CD4-positive, alpha-beta T cell treated with Interleukin-17A for 4 hours (primary cell): ENCODE measurements around the gene SARS2.
"Not testable (repeated sequence)": the region's sequence is repeated elsewhere in the genome, so short reads cannot be mapped to it uniquely, and the experiment has no call there.

Experiments
- DNase-seq: peaks from one replicate; pipeline ENCODE4 v3.0.0-alpha.2; 2020; ENCODE audit warnings: mixed read lengths

Gene SARS2

DNA sequence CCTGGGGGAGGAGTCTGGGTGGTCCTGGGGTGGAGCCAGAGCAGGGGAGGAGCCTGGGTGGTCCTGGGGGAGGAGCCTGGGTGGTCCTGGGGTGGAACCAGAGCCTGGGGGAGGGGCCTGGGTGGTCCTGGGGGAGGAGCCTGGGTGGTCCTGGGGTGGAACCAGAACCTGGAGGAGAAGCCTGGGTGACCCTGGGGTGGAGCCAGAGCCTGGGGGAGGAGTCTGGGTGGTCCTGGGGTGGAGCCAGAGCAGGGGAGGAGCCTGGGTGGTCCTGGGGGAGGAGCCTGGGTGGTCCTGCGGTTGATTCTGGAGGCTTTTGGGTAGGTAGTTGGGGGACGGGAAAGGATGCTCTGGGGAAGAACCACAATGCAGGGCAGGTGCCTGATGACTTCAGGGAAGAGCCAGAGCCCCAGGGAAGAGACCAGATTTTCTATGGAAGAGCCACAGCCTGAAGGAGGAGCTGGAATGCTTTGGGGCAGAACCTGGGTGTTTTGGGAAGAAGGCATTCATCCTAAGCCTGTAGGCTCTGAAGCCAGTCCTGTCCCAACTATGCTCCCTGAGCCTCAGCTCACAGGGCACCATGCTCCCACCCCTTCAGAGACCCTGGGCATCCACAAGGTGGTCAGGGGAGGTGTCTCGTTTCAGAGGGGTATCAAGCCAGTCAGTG, 15.1 kb upstream of the SARS2 start:
- no peak for DNase-seq

DNA sequence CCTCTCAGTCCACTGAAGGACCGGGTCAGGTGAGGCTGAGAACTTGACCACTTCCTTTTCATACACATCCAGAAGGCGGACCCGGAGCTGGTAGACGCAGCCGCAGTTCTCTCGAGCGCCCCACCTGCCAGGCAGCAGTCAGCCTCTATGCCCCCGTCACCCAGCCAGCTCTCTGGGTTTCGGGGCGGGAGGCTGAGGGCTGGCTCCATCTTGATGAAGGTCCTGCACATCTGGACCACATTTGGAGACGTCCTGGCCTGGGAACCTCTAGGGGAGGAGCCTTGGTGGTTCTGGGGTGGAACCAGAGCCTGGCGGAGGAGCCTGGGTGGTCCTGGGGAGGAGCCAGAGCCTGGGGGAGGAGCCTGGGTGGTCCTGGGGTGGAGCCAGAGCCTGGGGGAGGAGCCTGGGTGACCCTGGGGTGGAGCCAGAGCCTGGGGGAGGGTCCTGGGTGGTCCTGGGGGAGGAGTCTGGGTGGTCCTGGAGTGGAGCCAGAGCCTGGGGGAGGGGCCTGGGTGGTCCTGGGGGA, 14.5 kb upstream of the SARS2 start:
- DNase-seq = no peak

DNA sequence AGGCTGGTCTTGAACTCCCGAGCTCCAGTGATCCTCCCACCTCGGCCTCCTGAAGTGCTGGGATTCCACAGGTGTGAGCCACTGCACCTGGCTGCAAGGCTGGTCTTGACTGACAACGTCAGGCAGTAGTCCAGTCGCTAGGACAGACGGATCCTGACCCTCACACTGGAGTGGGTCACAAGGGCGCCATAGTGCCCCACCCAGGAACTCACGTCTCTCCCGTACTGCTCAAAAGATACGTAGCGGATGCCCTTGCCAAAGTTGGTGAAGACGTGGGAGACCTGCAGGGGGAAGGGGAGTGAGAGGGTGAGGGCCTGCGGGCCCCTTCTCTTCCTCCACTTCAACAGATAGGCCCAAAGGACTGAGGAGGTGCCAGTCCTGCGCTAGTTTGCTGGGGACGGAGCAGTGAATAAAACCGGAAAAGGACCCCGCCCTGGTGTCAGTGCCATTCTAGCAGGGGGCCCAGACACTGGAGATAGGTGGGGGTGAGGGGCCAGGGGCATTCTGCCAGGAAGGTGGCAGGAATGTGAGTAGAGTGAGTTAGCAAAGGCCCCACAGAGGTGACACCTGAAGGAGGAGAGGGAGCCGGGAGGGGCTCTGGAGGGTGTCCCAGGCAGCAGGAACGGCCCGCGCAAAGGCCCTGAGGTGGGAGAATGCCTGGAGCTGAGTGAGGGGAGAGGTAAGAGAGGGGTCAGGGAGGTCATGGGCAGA, 12.1 kb upstream of the SARS2 start:
- no peak for DNase-seq

DNA sequence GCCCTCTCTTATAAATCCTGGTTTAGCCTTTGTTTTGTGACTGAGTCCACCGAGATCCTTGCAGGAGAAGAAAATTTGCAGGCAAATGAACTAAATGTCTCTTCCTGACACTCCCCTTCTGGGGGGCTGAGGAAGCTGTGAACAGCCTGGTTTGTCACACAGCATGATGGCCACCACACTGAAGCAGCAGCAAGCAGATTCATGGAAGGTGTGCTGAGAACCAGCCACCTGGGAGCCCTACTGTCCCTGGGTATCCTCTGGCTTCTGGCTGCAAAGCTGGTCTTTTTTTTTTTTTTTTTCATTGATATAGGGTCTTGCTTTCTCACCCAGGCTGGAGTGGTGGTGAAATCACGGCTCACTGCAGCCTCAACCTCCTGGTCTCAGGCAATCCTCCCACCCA, 11.4 kb upstream of the SARS2 start:
- DNase-seq = no peak

DNA sequence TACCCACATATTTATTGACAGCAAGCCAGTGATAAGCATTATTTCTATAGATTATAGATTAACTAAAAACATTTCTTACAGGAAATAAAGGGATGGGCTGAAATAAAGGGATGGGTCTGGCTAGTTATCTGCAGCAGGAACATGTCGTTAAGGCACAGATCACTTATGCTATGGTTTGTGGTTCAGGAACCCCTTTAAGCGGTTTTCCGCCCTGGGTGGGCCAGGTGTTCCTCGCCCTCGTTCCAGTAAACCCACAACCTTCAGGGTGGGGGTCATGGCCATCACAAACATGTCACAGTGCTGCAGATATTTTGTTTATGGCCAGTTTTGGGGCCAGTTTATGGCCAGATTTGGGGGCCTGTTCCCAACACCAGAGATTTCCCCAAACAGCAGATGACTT, 10.9 kb upstream of the SARS2 start:
- DNase-seq = not testable (repeated sequence)

DNA sequence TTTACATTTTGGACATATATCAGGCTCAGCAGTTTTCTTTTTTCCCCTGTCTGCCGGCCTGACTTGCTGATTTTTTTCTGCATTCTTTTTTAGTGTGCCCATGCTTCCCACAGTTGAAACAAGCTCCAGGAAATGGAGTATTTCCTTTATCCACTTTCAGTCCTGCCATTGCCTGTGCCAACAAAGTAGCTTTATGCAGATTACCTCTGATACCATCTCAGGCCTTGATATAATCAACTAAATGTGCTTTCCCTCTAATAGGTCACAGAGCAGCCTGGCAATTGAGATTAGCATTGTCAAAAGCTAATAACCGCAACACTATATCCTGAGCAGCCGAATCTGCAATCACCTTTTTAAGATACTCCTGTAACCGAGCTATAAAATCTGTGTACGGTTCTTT, 9.4 kb upstream of the SARS2 start:
- no peak for DNase-seq

DNA sequence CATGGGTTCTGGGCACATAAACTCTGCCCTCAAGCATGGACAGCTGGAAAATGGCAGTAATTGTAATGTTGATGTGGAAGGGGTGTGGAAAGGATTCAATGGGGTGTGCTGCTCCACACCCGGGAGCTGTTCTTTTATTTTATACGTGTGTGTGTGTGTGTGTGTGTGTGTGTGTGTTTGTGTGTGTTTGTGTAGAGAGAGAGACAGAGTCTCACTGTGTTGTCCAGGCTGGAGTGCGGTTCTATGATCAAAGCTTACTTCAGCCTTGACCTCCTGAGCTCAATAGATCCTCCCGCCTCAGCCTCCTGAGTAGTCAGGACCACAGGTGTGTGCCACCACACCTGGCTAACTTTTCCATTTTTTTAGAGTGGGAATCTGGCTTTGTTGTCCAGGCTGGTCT, 3.0 kb upstream of the SARS2 start:
- no peak for DNase-seq

DNA sequence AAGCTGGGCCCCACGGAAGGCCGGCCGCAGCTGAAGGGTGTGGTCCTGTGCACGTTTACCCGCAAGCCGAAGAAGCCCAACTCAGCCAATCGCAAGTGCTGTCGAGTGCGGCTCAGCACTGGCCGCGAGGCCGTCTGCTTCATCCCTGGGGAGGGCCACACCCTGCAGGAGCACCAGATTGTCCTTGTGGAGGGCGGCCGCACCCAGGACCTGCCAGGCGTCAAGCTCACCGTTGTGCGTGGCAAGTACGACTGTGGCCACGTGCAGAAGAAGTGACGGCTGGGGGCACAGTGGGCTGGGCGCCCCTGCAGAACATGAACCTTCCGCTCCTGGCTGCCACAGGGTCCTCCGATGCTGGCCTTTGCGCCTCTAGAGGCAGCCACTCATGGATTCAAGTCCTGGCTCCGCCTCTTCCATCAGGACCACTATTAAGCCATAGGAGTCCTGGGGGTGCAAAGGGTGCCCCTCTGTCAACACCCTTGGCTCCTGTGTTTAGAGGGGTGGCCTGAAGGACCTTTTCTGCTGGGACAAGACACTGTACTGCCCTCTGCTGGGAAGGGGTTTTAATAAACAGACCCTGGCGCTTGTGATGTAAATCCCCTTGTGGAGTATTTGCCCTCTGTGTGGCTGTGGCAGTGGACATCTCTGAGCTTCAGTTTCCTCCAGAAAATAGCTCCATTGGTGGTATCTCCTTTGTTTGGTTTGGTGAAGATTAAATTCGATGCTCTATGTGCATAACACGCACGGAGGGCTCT, 2.0 kb upstream of the SARS2 start:
- peak; percentile 39 for DNase-seq

DNA sequence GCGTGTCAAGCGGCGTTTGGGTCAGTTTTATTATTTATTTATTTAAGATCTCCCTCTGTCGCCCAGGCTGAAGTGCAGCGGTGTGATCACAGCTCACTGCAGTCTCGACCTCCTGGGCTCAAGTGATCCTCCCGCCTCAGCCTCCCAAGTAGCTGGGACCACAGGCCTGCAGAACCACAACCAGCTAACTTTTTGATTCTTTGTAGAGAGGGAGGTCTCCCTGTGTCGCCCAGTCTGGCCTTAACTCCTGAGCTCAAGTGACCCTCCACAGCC, 894 bp upstream of the SARS2 start:
- no peak for DNase-seq

DNA sequence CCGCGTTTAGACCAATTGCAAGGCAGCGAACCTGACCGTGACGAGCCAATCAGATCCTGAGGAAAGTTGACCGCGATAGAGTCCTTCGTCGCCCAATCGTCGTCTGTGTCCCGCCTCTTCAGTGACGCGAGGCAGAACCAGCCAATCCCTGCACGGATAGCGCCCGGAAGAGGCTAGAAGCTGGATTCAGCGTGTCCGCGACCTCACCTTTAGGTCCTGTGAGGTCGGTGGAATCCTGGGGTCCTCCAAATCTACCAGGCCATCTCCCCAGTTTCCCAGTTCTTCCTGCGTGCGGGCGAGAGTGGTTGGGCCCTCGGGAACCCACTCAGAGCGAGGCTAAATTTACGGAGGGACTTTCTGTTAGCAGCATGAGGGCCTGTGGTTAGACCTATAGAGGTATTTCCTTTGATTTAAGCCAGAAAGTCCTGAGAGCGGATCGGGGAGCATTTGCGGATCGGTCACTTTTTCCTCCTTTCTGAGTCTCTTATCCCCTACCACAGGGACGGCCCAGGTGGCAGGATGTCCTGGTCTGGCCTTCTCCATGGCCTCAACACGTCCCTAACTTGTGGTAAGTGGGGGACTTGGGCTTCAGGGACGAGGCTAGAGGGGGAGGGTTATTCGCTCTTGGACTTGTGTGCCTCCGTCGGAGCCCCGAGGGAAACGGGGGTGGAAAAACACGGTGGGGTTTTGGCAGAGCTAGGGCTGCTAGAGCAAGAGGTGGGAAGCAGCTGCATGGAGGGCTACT, 385 bp upstream of the SARS2 start, which contains the start of gene MRPS12:
MRPS12 (plus strand) TSS at position 169 of the 745 bp plus-strand sequence; CDS start at position 520, 351 bp downstream.
- peak; percentile 98 for DNase-seq

DNA sequence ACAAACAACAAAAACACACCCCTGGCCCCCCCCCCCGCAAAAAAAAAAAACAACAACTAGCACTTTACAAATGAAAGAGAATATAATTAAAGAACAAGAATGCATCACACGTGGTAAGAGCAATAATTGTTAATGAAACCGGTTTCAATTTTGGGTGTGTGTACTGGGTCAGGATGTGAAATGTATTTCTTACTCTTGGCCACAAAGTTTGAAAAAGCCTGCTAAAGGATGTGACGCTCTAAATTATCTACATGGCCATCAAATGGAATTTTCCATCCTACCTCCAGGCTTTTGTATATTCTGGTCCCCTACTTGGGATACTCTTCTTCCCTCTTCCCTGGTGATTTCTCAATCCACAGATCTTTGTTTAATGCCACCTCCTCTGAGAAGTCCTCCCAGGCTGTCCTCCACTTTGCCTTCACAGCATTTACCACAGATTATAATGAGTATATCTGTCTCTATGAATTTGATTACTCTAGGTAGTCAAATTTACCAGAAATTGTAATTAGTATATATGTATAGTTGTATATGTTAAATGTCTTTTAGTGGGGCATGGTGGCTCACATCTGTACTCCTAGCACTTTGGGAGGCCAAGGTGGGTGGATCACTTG, 2.1 kb downstream of the SARS2 start:
- DNase-seq = no peak

DNA sequence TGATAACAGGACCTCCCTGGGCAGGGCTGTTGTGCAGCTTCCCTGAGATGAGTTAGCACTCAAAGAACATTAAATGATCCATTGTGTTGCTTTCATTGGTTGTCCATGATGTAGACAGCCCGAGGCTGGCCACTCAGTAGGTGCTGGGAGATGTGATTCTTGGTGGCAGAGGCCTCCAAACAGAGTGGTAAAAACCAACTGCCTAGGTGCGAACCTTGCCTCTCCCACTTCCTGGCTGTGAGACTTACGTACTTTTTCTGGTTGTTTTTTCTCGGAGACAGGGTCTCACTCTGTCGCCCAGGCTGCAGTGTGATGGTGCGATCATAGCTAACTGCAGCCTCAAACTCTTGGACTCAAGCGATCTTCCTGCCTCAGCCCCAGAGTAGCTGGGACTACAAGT, 6.2 kb downstream of the SARS2 start:
- no peak for DNase-seq

DNA sequence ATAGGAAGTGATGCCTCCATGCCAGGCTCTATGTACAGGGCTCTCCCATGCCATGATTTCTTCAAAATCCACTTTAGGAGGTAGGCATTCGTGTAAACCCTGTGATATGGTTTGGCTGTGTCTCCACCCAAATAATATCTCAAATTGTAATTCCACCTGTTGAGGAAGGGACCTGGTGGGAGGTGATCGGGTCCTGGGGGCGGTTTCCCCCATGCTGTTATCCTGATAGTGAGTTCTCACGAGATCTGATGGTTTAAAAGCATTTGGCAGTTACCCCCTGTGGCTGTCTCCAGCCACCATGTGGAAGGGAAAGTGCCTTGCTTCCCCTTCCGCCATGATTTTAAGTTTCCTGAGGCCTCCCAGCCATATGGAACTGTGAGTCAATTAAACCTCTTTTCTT, 8.1 kb downstream of the SARS2 start:
- DNase-seq = no peak

DNA sequence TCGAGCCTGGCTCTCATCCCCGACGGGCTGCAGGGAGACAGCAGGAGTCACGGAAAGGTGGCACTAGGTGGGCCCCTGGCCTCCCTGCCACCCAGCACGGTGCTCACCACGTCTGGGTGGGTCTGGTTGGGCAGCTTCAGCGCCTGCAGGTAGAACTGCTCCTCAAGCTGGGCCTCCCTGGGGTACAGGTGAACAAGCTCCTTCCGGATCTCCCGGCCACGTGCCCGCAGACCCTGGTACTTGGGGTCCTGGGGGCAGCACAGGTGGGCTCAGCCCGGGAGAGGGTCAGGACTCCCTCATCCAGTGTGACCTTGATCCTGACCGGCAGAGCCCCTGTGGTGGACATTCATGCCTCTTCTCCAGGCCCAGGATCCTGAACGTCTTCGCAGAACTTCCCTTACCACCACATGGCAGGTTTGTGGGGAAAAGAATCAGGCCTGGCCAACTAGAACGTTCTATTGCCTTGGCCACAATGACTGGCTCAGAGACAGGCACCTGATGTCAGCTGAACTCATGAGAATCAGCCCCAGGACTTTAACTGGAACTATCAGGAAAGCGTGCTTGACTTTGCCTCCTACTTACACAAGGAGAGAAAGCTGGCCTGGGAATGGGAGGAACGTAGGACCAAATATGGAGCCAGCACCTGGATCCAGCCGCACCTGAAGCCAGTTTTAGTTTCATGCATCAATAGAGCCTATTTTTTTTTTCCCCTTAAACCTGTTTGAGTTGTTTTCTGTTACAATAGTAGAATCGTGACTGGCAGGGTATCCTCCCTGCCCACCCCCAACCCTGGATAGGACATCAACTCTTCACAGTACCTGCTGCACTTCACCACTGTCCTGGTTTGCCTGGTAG, 8.9 kb downstream of the SARS2 start:
- DNase-seq = no peak

DNA sequence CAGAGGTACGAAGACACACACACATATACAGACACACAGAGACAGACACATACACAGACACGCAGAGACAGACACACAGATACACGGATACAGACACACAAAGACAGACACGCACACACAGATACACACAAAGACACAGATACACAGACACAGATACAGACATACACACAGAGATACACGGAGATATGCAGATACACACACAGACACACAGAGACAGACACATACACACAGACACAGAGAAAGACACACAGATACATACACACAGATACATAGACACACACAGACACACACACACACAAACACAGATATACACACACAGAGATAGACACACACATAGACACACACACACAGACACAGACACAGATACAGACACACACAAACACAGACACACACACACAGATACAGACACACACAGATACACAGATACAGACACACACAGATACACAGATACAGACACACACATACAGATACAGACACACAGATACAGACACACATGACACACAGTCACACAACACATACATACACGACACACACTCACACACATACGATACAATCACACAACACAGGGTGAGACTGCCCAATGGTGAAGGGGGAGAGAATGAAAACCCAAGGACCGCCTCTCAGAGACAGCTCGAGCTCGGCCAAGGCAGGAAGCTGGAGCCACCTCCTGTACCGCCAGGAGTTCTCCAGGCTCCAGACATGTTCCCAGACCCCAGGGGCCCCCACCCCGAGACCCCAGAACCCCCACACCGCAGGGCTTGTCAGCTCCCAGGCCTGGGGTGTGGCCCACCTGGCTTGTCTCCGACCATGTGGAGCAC, 9.8 kb downstream of the SARS2 start:
- DNase-seq = no peak

DNA sequence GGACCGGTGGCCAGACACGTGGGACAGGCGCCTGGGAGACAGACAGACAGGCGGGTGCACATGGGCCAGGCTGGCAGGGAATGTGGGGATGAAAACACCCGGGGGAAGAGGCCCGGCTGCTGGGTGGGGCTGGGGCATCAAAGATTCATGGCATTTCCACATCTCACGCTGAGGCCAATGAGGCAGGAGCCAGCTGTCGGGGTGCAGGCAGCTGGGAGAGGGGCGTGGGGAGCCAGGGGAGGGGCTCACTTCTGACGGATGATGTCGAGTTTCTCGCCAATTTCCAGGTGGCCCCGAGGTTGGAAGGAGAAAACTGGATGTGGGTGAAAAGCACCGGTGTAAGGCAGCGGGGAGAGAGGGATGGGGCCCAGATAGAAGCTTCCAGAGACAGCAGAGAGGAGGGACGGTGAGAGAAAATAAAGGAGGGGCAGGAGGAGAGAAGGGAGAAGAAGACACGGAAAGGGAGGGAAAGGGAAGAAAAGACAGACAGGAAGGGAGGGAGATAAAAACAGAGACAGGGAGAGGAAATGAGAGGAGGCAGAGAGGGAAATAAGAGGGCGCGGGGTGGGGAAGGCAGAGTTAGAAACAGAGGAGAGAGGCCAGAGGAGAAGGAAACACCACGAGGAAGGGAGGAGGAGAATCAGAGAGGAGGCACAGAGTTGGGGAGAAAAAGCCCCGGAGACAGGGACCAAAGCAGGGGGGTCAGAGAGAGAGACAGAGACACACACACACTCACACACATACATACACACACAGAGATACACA, 10.5 kb downstream of the SARS2 start:
- no peak for DNase-seq

DNA sequence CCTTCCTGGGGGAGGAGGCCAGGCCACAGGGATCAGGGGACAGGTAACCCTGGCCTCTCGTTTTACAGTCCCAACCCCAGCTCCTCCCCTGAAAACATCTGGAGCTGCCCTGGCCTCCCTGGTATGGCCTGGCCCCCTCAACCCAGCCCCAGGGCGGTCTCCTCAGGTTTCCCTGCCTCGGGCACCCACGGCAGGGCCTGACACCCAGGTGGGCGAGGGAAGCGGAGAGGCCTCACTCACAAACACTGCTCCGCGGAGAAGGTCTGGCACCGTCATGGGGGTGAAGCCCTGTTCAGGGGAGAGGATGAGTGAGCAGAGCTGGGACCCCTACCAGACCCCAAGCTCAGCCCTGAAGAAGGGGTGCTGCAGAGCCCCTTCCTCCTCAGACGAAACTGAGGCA, 12.0 kb downstream of the SARS2 start:
- DNase-seq = no peak

DNA sequence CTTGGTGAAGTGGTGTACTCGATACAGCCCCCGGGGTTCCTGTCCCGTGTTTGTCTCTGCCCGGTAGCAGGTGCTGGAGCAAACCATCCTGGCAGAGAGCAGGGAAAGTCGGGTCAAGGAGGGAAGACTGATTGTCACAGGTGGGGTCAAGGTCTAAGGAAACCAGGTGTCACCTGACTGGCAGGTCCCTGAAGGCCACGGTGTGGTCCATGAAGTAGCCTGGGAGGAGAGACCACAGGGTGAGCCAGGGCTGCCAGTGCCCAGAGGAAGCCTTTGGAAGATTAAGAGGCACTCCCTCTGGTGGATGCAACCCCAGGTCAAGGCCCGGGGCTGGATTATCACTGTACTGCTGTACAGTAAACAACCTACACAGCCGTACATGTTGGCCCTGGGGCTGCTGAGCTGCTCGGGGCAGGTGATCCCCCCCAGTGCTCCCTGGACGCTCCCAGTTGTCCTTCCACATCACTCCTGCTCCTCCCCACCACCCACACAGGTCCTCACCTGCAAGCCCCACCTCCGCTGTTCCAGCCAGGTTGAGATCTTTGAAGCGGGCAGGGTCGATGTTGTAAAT, 12.6 kb downstream of the SARS2 start:
- DNase-seq = no peak

DNA sequence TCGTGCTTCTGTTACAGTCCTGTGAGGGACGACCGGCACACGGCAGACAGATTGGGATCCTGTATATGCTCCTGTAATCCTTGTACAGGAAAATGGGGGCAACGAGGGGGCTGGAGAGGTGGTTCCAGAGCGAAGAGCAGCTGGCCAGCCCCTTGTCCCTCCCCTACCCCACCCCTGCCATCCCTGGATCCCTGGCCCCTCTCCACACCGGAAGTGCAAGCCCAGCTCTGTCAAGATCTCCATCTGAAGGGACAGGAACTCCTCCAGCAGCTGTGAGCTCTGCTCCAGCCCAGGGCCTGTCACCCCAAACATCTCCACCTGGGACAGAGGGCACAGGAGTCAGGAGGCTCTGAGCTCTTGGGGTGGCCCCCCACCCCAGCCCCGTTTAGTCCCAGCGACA, 13.0 kb downstream of the SARS2 start:
- DNase-seq = no peak
